Esophagus squamous epithelium (tissue), 4 donors: ENCODE measurements around the gene KCNJ10.

Experiments used
- CTCF ChIP-seq, 6 experiments: fragments of 450-650 bp in 4 of 6; fragments of 200-600 bp in 2 of 6; sonication (generic) in 2 of 6; IDR thresholded peaks; one replicate each; pipeline ENCODE4 v1.5.1; 2016 to 2019; ENCODE audit warnings: antibody characterized with exemption in 6 of 6, mild to moderate bottlenecking in 4 of 6, moderate library complexity in 4 of 6
- POLR2A ChIP-seq, 4 donors: fragments of 450-650 bp; IDR thresholded peaks; one replicate each; pipeline ENCODE4 v1.6.1; 2017; ENCODE audit warnings: antibody characterized with exemption in 4 of 4, mild to moderate bottlenecking in 4 of 4, moderate library complexity in 3 of 4

- TF ChIP-seq CTCF (IDR thresholded peaks at IDR 0.05), result no peak
- TF ChIP-seq POLR2A (IDR thresholded peaks at IDR 0.05), result no peak
Measured at GRCh38 chr1:159985473-159985872, 84.5 kb downstream of the KCNJ10 start.
